Rectal smooth muscle tissue (tissue), 1 donor: ENCODE data around the gene TP53BP2.
"Not testable (repeated sequence)": the region's sequence is repeated elsewhere in the genome, so short reads cannot be mapped to it uniquely, and the experiment has no call there.

Source experiments
- H3K27ac ChIP-seq: one replicate; pipeline ENCODE4 v1.7.0; 2013; ENCODE audit warnings: low read depth, low read length, inconsistent platforms
- H3K27me3 ChIP-seq: one replicate; pipeline ENCODE4 v1.7.0; 2013; ENCODE audit warnings: low read length; ENCODE audit not compliant: control insufficient read depth, insufficient read depth
- H3K36me3 ChIP-seq: one replicate; pipeline ENCODE4 v1.7.0; 2013; ENCODE audit warnings: low read length; ENCODE audit not compliant: control insufficient read depth, insufficient read depth
- H3K4me1 ChIP-seq: one replicate; pipeline ENCODE4 v1.7.0; 2013; ENCODE audit warnings: low read length; ENCODE audit not compliant: control insufficient read depth, insufficient read depth
- H3K4me3 ChIP-seq: one replicate; pipeline ENCODE4 v1.7.0; 2013; ENCODE audit warnings: low read length
- H3K9ac ChIP-seq: one replicate; pipeline ENCODE4 v1.7.0; 2013; ENCODE audit warnings: low read length

The TP53BP2 gene

GRCh38 chr1:223824287-223824686, 21.5 kb downstream of the TP53BP2 start:
- no peak overlapping the region for H3K4me3 ChIP-seq
- H3K9ac ChIP-seq: no peak overlapping the region
- H3K27me3 ChIP-seq: no peaks in the 10 kb centered on the region
- H3K36me3 ChIP-seq: no peaks in the 10 kb centered on the region
- no peak overlapping the region for H3K27ac ChIP-seq
- no peaks in the 10 kb centered on the region for H3K4me1 ChIP-seq

- H3K36me3 ChIP-seq: no peaks in the 10 kb centered on the region
- no peaks in the 10 kb centered on the region for H3K27me3 ChIP-seq
- H3K9ac ChIP-seq: no peak overlapping the region
- H3K4me1 ChIP-seq: no peaks in the 10 kb centered on the region
- no peak overlapping the region for H3K4me3 ChIP-seq
- no peak overlapping the region for H3K27ac ChIP-seq
These were observed 24.8 kb downstream of the TP53BP2 start for GRCh38 chr1:223820971-223821370.

GRCh38 chr1:223820515-223820858, 25.3 kb downstream of the TP53BP2 start:
- Histone ChIP-seq H3K4me1 (no peaks in the 10 kb centered on the region), H3K36me3 (no peaks in the 10 kb centered on the region), H3K27ac (no peak overlapping the region), H3K9ac (no peak overlapping the region), H3K4me3 (no peak overlapping the region), H3K27me3 (no peaks in the 10 kb centered on the region)

GRCh38 chr1:223819730-223820514, 25.8 kb downstream of the TP53BP2 start:
- Histone ChIP-seq H3K4me3 (no peak overlapping the region), H3K36me3 (no peaks in the 10 kb centered on the region), H3K9ac (no peak overlapping the region), H3K27ac (no peak overlapping the region), H3K4me1 (no peaks in the 10 kb centered on the region), H3K27me3 (no peaks in the 10 kb centered on the region)

- H3K9ac ChIP-seq, H3K27ac ChIP-seq, H3K27me3 ChIP-seq, H3K36me3 ChIP-seq, H3K4me3 ChIP-seq, H3K4me1 ChIP-seq: not testable (repeated sequence)
These were observed 28.5 kb downstream of the TP53BP2 start for GRCh38 chr1:223817265-223817664.

GRCh38 chr1:223815865-223816264, 29.9 kb downstream of the TP53BP2 start:
- Histone ChIP-seq H3K9ac (no peak overlapping the region), H3K4me1 (no peaks in the 10 kb centered on the region), H3K27me3 (no peaks in the 10 kb centered on the region), H3K36me3 (peaks cover 10% of the 10 kb centered on the region), H3K4me3 (no peak overlapping the region), H3K27ac (no peak overlapping the region)

GRCh38 chr1:223815020-223815853, 30.5 kb downstream of the TP53BP2 start:
- no peak overlapping the region for H3K4me3 ChIP-seq
- H3K9ac ChIP-seq: no peak overlapping the region
- H3K27me3 ChIP-seq: no peaks in the 10 kb centered on the region
- peaks cover 10% of the 10 kb centered on the region for H3K36me3 ChIP-seq
- H3K4me1 ChIP-seq: no peaks in the 10 kb centered on the region
- no peak overlapping the region for H3K27ac ChIP-seq

- H3K27me3 ChIP-seq: no peaks in the 10 kb centered on the region
- peaks cover 10% of the 10 kb centered on the region for H3K36me3 ChIP-seq
- H3K27ac ChIP-seq: no peak overlapping the region
- no peak overlapping the region for H3K4me3 ChIP-seq
- no peaks in the 10 kb centered on the region for H3K4me1 ChIP-seq
- H3K9ac ChIP-seq: no peak overlapping the region
These were observed 32.1 kb downstream of the TP53BP2 start for GRCh38 chr1:223813645-223814044.

GRCh38 chr1:223811634-223812101, 34.1 kb downstream of the TP53BP2 start:
- H3K36me3 ChIP-seq: peaks cover 10% of the 10 kb centered on the region

GRCh38 chr1:223810586-223810985, 35.2 kb downstream of the TP53BP2 start:
- Histone ChIP-seq H3K27ac (no peak overlapping the region), H3K4me1 (no peaks in the 10 kb centered on the region), H3K4me3 (no peak overlapping the region), H3K9ac (no peak overlapping the region), H3K27me3 (no peaks in the 10 kb centered on the region), H3K36me3 (peaks cover 10% of the 10 kb centered on the region)

More at GRCh38 chr1:223811634-223812101, 34.1 kb downstream of the TP53BP2 start:
- H3K9ac ChIP-seq: no peak overlapping the region
- no peak overlapping the region for H3K4me3 ChIP-seq
- no peak overlapping the region for H3K27ac ChIP-seq
- H3K4me1 ChIP-seq: no peaks in the 10 kb centered on the region
- no peaks in the 10 kb centered on the region for H3K27me3 ChIP-seq

GRCh38 chr1:223809905-223810304, 35.8 kb downstream of the TP53BP2 start:
- H3K27me3 ChIP-seq, H3K9ac ChIP-seq, H3K36me3 ChIP-seq, H3K4me3 ChIP-seq, H3K27ac ChIP-seq, H3K4me1 ChIP-seq: not testable (repeated sequence)

GRCh38 chr1:223803211-223803610, 42.5 kb downstream of the TP53BP2 start:
- H3K27me3 ChIP-seq: no peaks in the 10 kb centered on the region
- H3K4me1 ChIP-seq: no peaks in the 10 kb centered on the region
- H3K27ac ChIP-seq: no peak overlapping the region
- H3K9ac ChIP-seq: no peak overlapping the region
- H3K4me3 ChIP-seq: no peak overlapping the region
- H3K36me3 ChIP-seq: peaks cover 26% of the 10 kb centered on the region
